ENCODE measurements around the gene CCDC142.

GRCh38 chr2:74488643-74489481 lies 6.1 kb upstream of the CCDC142 start:
- TF ChIP-seq FOXJ3 (CRISPR knock-in tag; IDR thresholded peaks at IDR 0.05; ENCODE audit: borderline replicate concordance) (no peak), MXD4 (CRISPR knock-in tag; IDR thresholded peaks at IDR 0.05; ENCODE audit: borderline replicate concordance) (no peak), CTCF (IDR thresholded peaks at IDR 0.05) (no peak), NR1H2 (CRISPR knock-in tag; IDR thresholded peaks at IDR 0.05) (no peak)
